SK-N-SH (cell line): ENCODE data around the gene SUPT4H1. TPM values are rescaled to one million over a fixed set of nuclear protein-coding genes. Genes with fewer than 3 reads are reported as not detected.

Experiments
- CTCF ChIA-PET: fragments of 300-600, 350-600 bp; formaldehyde crosslinking; extraction: SDS; loops from one replicate; lab custom pipeline; 2021; lab: Yijun Ruan, JAX
- POLR2A ChIA-PET: fragments of 350-600 bp; sonication (Branson Sonifier 250); formaldehyde crosslinking; extraction: SDS; loops from one replicate; lab custom pipeline; 2020; ENCODE audit warnings: antibody characterized with exemption, inconsistent platforms; lab: Yijun Ruan, JAX
- DNase-seq: peaks from one replicate; pipeline ENCODE4 v3.0.0; 2012
- H2AFZ ChIP-seq: fragments of 200-600 bp; sonication (generic); 2 replicates; pipeline ENCODE4 v1.8.1; 2016; ENCODE audit warnings: antibody characterized with exemption, mild to moderate bottlenecking, low read depth
- H3F3A ChIP-seq: fragments of 200-600 bp; sonication (generic); replicated peaks from 2 replicates; pipeline ENCODE3; 2016; ENCODE audit warnings: antibody characterized with exemption, mild to moderate bottlenecking; ENCODE audit not compliant: insufficient read depth
- H3K27ac ChIP-seq, 2 experiments: fragments of 200-500 bp in 1 of 2; fragments of 200-600 bp in 1 of 2; sonication (Bioruptor generic) in 1 of 2; sonication (generic), shearing (Covaris generic) in 1 of 2; 2 replicates each; pipeline versions ENCODE4 v1.5.1 to v1.6.1; 2014 to 2016; ENCODE audit warnings: low read depth in 2 of 2, inconsistent platforms in 1 of 2, low read length in 1 of 2, mild to moderate bottlenecking in 1 of 2, mixed read lengths in 1 of 2
- H3K27me3 ChIP-seq: fragments of 200-600 bp; sonication (generic), shearing (Covaris generic); 2 replicates; pipeline ENCODE4 v1.6.1; 2016; ENCODE audit warnings: mixed run types; ENCODE audit not compliant: insufficient read depth
- H3K36me3 ChIP-seq, 2 experiments: fragments of 200-500 bp in 1 of 2; fragments of 200-600 bp in 1 of 2; sonication (Bioruptor generic) in 1 of 2; sonication (generic) in 1 of 2; replicated peaks in 1 of 2; 2 replicates each; pipeline versions ENCODE3 to v1.5.1; 2014 to 2016; ENCODE audit warnings: low read length in 1 of 2, mild to moderate bottlenecking in 1 of 2; ENCODE audit not compliant: insufficient read depth in 2 of 2, control insufficient read depth in 1 of 2
- H3K4me1 ChIP-seq, 2 experiments: fragments of 200-500 bp in 1 of 2; fragments of 200-600 bp in 1 of 2; sonication (Bioruptor generic) in 1 of 2; sonication (generic), shearing (Covaris generic) in 1 of 2; 2 replicates each; pipeline versions ENCODE4 v1.5.1 to v1.6.1; 2014 to 2016; ENCODE audit warnings: low read depth in 1 of 2, low read length in 1 of 2, mixed run types in 1 of 2; ENCODE audit not compliant: insufficient read depth in 2 of 2, control insufficient read depth in 1 of 2
- H3K4me2 ChIP-seq: fragments of 200-600 bp; sonication (generic), shearing (Covaris generic); 2 replicates; pipeline ENCODE4 v1.6.1; 2017; ENCODE audit warnings: mixed run types
- H3K4me3 ChIP-seq, 2 experiments: fragments of 200-500 bp in 1 of 2; fragments of 200-600 bp in 1 of 2; sonication (Bioruptor generic) in 1 of 2; sonication (generic), shearing (Covaris generic) in 1 of 2; 2 replicates each; pipeline versions ENCODE4 v1.5.1 to v1.8.1; 2014 to 2016; ENCODE audit warnings: low read depth in 2 of 2, inconsistent platforms in 1 of 2, low read length in 1 of 2, mild to moderate bottlenecking in 1 of 2, mixed read lengths in 1 of 2, moderate library complexity in 1 of 2
- H3K79me2 ChIP-seq: fragments of 200-600 bp; sonication (generic); 2 replicates; pipeline ENCODE4 v1.8.1; 2017; ENCODE audit warnings: mild to moderate bottlenecking; ENCODE audit not compliant: insufficient read depth
- H3K9ac ChIP-seq: fragments of 200-600 bp; sonication (generic); 2 replicates; pipeline ENCODE4 v1.6.1; 2017; ENCODE audit warnings: mixed run types
- H3K9me2 ChIP-seq: fragments of 200-600 bp; sonication (generic); 2 replicates; pipeline ENCODE4 v1.6.1; 2017; ENCODE audit warnings: mixed run types
- H3K9me3 ChIP-seq: fragments of 200-600 bp; sonication (generic); 2 replicates; pipeline ENCODE4 v1.6.1; 2017; ENCODE audit warnings: mixed run types, mild to moderate bottlenecking, moderate library complexity
- H4K20me1 ChIP-seq: fragments of 200-600 bp; sonication (generic); 2 replicates; pipeline ENCODE4 v1.6.1; 2017; ENCODE audit warnings: mild to moderate bottlenecking, mixed run types; ENCODE audit not compliant: insufficient read depth
- EP300 ChIP-seq, 2 experiments: IDR thresholded peaks; 2 replicates each; pipeline versions ENCODE4 v1.4.0 to v1.6.1; 2012; ENCODE audit warnings: borderline replicate concordance in 1 of 2, low read depth in 1 of 2, low read length in 1 of 2
- EZH2phosphoT487 ChIP-seq: fragments of 200-600 bp; sonication (generic); IDR thresholded peaks from 2 replicates; pipeline ENCODE4 v1.6.1; 2017; ENCODE audit warnings: low read depth, mixed run types, mild to moderate bottlenecking, antibody characterized with exemption, moderate library complexity, borderline replicate concordance
- FOSL2 ChIP-seq: IDR thresholded peaks from 2 replicates; pipeline ENCODE4 v1.4.0; 2012; ENCODE audit warnings: low read depth, mild to moderate bottlenecking, moderate library complexity, borderline replicate concordance
- JUND ChIP-seq: IDR thresholded peaks from 2 replicates; pipeline ENCODE4 v1.4.0; 2012
- MEF2A ChIP-seq: IDR thresholded peaks from 2 replicates; pipeline ENCODE4 v1.4.0; 2012; ENCODE audit warnings: low read depth, borderline replicate concordance
- NFIC ChIP-seq: IDR thresholded peaks from 2 replicates; pipeline ENCODE4 v1.4.0; 2012; ENCODE audit warnings: borderline replicate concordance
- POLR2AphosphoS5 ChIP-seq: IDR thresholded peaks from 2 replicates; pipeline ENCODE4 v1.6.1; 2012; ENCODE audit warnings: low read depth, low read length
- RAD21 ChIP-seq: IDR thresholded peaks from 2 replicates; pipeline ENCODE4 v1.6.1; 2012; ENCODE audit warnings: mild to moderate bottlenecking, low read length
- RCOR1 ChIP-seq: fragments of 150-350 bp; IDR thresholded peaks from 2 replicates; pipeline ENCODE4 v1.6.1; 2017; ENCODE audit warnings: antibody characterized with exemption, low read length
- RFX5 ChIP-seq: IDR thresholded peaks from 2 replicates; pipeline ENCODE4 v1.6.1; 2012; ENCODE audit warnings: mild to moderate bottlenecking, improper control_type of control experiment, low read length
- RXRA ChIP-seq: IDR thresholded peaks from 2 replicates; pipeline ENCODE4 v1.4.0; 2012; ENCODE audit warnings: low read depth, mild to moderate bottlenecking, borderline replicate concordance
- SIN3A ChIP-seq: IDR thresholded peaks from 2 replicates; pipeline ENCODE4 v1.6.1; 2012; ENCODE audit warnings: low read depth, mild to moderate bottlenecking, low read length, moderate library complexity, borderline replicate concordance
- TCF12 ChIP-seq: IDR thresholded peaks from 2 replicates; pipeline ENCODE4 v1.4.0; 2012
- TEAD4 ChIP-seq: IDR thresholded peaks from 2 replicates; pipeline ENCODE4 v1.4.0; 2012; ENCODE audit warnings: mild to moderate bottlenecking, borderline replicate concordance; ENCODE audit not compliant: insufficient read depth
- YY1 ChIP-seq: IDR thresholded peaks from 2 replicates; pipeline ENCODE4 v1.4.0; 2012; ENCODE audit warnings: low read depth, mild to moderate bottlenecking
- WGBS: methylation state at CpG from one replicate; pipeline ENCODE4 v1.1.6; 2017; ENCODE audit warnings: low lambda C conversion rate; 5-methylcytosine and 5-hydroxymethylcytosine counted together
- polyA plus RNA-seq, 3 experiments: library from polyadenylated mRNA; depleted of rRNA; stranded (reverse); fragments of >200 nt; gene quantifications; 2 replicates each; pipeline ENCODE4 v1.2.3, GENCODE V29; 2012
- TF ChIP-seq, protein P1 (sequence below): IDR thresholded peaks from 2 replicates; pipeline ENCODE4 v1.4.0; 2012; ENCODE audit warnings: low read depth, borderline replicate concordance
- TF ChIP-seq, protein P2 (sequence below): IDR thresholded peaks from 2 replicates; pipeline ENCODE4 v1.6.1; 2012; ENCODE audit warnings: mild to moderate bottlenecking, low read depth, low read length, moderate library complexity
- TF ChIP-seq, protein P3 (sequence below): IDR thresholded peaks from 2 replicates; pipeline ENCODE4 v1.4.0; 2012; ENCODE audit warnings: low read depth
- TF ChIP-seq, protein P4 (sequence below): IDR thresholded peaks from 2 replicates; pipeline ENCODE4 v1.4.0; 2012; ENCODE audit warnings: low read depth, borderline replicate concordance

Gene SUPT4H1
- polyA plus RNA-seq, 1 of the 3 experiments (the other 2 are of a cell fraction), result 165 TPM

DNA sequence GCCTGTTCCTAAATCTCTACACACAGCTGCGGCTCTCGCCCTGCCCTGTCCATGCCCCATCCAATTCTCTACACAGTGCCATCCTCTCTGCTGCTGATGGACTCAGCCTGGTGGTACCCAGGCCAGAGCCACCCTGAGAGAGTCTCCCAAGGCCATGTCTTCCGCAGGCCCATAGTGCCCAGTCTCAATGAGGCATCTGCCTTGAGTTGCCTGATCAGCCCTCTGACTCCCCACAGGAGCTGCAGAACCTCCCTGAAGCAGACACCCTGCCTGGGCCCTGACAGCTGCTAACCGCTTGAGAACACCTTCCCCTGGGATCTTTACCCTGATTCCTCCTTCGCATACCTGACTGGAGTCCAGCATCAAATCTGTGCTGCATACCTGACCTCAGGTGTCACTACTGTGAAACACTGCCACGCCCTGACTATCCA is 36.7 kb downstream of the SUPT4H1 start:
- POLR2A ChIA-PET, result interaction anchor here (1.8 kb wide), 1 partner anchor 8 kb away, joined by 5 read pairs; no protein-coding TSS in a partner anchor
- DNase-seq, result peak; percentile 16
- WGBS, result 59% methylated on average over 6 of the region's 6 CpGs

More for the DNA sequence above, 36.7 kb downstream of the SUPT4H1 start:
- H3K27ac ChIP-seq, result no peak overlapping the region
- no peak overlapping the region for H3K4me2 ChIP-seq
- H4K20me1 ChIP-seq, result no peaks in the 10 kb centered on the region
- H3K36me3 ChIP-seq, result no peaks in the 10 kb centered on the region
- H3K4me1 ChIP-seq, result no peaks in the 10 kb centered on the region
- H3K27me3 ChIP-seq, result no peaks in the 10 kb centered on the region
- no peaks in the 10 kb centered on the region for H3K9me2 ChIP-seq
- H3K4me3 ChIP-seq, result no peak overlapping the region
- no peak overlapping the region for H2AFZ ChIP-seq
- no peak overlapping the region for H3K9ac ChIP-seq
- no peaks in the 10 kb centered on the region for H3F3A ChIP-seq
- no peak for TF ChIP-seq RXRA
- no peak for TF ChIP-seq YY1
- TF ChIP-seq, protein P1, sequence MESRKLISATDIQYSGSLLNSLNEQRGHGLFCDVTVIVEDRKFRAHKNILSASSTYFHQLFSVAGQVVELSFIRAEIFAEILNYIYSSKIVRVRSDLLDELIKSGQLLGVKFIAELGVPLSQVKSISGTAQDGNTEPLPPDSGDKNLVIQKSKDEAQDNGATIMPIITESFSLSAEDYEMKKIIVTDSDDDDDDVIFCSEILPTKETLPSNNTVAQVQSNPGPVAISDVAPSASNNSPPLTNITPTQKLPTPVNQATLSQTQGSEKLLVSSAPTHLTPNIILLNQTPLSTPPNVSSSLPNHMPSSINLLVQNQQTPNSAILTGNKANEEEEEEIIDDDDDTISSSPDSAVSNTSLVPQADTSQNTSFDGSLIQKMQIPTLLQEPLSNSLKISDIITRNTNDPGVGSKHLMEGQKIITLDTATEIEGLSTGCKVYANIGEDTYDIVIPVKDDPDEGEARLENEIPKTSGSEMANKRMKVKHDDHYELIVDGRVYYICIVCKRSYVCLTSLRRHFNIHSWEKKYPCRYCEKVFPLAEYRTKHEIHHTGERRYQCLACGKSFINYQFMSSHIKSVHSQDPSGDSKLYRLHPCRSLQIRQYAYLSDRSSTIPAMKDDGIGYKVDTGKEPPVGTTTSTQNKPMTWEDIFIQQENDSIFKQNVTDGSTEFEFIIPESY, result no peak
- no peak for TF ChIP-seq SIN3A
- TF ChIP-seq EZH2phosphoT487, result no peak
- TF ChIP-seq RAD21, result no peak
- no peak for TF ChIP-seq TEAD4
- no peak for TF ChIP-seq NFIC
- TF ChIP-seq MEF2A, result no peak
- TF ChIP-seq TCF12, result no peak
- TF ChIP-seq RCOR1, result no peak
- TF ChIP-seq EP300 (IDR thresholded peaks at IDR 0.05; ENCODE audit: borderline replicate concordance in 1 of 2, low read depth in 1 of 2, low read length in 1 of 2), result no peak
- TF ChIP-seq FOSL2, result no peak
- TF ChIP-seq, protein P2, sequence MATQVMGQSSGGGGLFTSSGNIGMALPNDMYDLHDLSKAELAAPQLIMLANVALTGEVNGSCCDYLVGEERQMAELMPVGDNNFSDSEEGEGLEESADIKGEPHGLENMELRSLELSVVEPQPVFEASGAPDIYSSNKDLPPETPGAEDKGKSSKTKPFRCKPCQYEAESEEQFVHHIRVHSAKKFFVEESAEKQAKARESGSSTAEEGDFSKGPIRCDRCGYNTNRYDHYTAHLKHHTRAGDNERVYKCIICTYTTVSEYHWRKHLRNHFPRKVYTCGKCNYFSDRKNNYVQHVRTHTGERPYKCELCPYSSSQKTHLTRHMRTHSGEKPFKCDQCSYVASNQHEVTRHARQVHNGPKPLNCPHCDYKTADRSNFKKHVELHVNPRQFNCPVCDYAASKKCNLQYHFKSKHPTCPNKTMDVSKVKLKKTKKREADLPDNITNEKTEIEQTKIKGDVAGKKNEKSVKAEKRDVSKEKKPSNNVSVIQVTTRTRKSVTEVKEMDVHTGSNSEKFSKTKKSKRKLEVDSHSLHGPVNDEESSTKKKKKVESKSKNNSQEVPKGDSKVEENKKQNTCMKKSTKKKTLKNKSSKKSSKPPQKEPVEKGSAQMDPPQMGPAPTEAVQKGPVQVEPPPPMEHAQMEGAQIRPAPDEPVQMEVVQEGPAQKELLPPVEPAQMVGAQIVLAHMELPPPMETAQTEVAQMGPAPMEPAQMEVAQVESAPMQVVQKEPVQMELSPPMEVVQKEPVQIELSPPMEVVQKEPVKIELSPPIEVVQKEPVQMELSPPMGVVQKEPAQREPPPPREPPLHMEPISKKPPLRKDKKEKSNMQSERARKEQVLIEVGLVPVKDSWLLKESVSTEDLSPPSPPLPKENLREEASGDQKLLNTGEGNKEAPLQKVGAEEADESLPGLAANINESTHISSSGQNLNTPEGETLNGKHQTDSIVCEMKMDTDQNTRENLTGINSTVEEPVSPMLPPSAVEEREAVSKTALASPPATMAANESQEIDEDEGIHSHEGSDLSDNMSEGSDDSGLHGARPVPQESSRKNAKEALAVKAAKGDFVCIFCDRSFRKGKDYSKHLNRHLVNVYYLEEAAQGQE, result no peak
- TF ChIP-seq RFX5, result no peak
- TF ChIP-seq, protein P3, sequence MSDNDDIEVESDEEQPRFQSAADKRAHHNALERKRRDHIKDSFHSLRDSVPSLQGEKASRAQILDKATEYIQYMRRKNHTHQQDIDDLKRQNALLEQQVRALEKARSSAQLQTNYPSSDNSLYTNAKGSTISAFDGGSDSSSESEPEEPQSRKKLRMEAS, result no peak
- TF ChIP-seq POLR2AphosphoS5, result no peak
- no peak for TF ChIP-seq JUND
- TF ChIP-seq, protein P4, sequence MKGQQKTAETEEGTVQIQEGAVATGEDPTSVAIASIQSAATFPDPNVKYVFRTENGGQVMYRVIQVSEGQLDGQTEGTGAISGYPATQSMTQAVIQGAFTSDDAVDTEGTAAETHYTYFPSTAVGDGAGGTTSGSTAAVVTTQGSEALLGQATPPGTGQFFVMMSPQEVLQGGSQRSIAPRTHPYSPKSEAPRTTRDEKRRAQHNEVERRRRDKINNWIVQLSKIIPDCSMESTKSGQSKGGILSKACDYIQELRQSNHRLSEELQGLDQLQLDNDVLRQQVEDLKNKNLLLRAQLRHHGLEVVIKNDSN, result no peak
- no peaks in the 10 kb centered on the region for H3K9me3 ChIP-seq
- CTCF ChIA-PET, result interaction anchor here (0.6 to 3.0 kb wide), 8 partner anchors 11 to 115 kb away, joined by 3 to 20 read pairs (median 12); partner anchors contain the start of gene RNF43
- H3K79me2 ChIP-seq, result no peaks in the 10 kb centered on the region
